Suppressor macrophage (primary cell): ENCODE data around the gene UCK2.

Source experiments
- DNase-seq, 4 experiments: peaks; one replicate each; pipeline ENCODE4 v3.0.0-alpha.2; 2020 to 2022

The UCK2 gene

GRCh38 chr1:165882168-165882837 is 54.9 kb downstream of the UCK2 start:
- DNase-seq = no peak

GRCh38 chr1:165883056-165883455 is 55.6 kb downstream of the UCK2 start:
- peak in 2 of 4 experiments; percentile 9 to 23 for DNase-seq

GRCh38 chr1:165884009-165884689 is 56.7 kb downstream of the UCK2 start:
- no peak for DNase-seq

- peak; percentile 82 to 88 (median 86) for DNase-seq
Measured at GRCh38 chr1:165884690-165885304, 57.4 kb downstream of the UCK2 start.

- no peak for DNase-seq
Measured at GRCh38 chr1:165885305-165885694, 57.9 kb downstream of the UCK2 start.

- no peak for DNase-seq
Measured at GRCh38 chr1:165886193-165886592, 58.8 kb downstream of the UCK2 start.

GRCh38 chr1:165886983-165887382 is 59.6 kb downstream of the UCK2 start:
- no peak for DNase-seq

GRCh38 chr1:165887877-165888551 is 60.6 kb downstream of the UCK2 start:
- DNase-seq = no peak

- no peak for DNase-seq
Measured at GRCh38 chr1:165888552-165888920, 61.1 kb downstream of the UCK2 start.

- no peak for DNase-seq
Measured at GRCh38 chr1:165890684-165891083, 63.3 kb downstream of the UCK2 start.

- no peak for DNase-seq
Measured at GRCh38 chr1:165891111-165891860, 63.9 kb downstream of the UCK2 start.

GRCh38 chr1:165892935-165893334 is 65.5 kb downstream of the UCK2 start:
- DNase-seq = no peak

- no peak for DNase-seq
Measured at GRCh38 chr1:165893507-165893906, 66.1 kb downstream of the UCK2 start.

GRCh38 chr1:165894591-165894990 is 67.2 kb downstream of the UCK2 start:
- DNase-seq = no peak

- DNase-seq = no peak
Measured at GRCh38 chr1:165895451-165895871, 68.0 kb downstream of the UCK2 start.

GRCh38 chr1:165896277-165896676 is 68.9 kb downstream of the UCK2 start:
- no peak for DNase-seq

GRCh38 chr1:165897326-165898303 is 70.2 kb downstream of the UCK2 start:
- DNase-seq = no peak

- DNase-seq = no peak
Measured at GRCh38 chr1:165898837-165899236, 71.4 kb downstream of the UCK2 start.

- DNase-seq = no peak
Measured at GRCh38 chr1:165899461-165899941, 72.1 kb downstream of the UCK2 start.

- no peak for DNase-seq
Measured at GRCh38 chr1:165900576-165901380, 73.4 kb downstream of the UCK2 start.
